G401 (cell line): ENCODE data around the gene FAM89B. TPM values are rescaled to one million over a fixed set of nuclear protein-coding genes. Genes with fewer than 3 reads are reported as not detected.
A peak's percentile ranks its signal among the peaks of the same experiment; 100 is the strongest.
"Not testable (repeated sequence)": the region's sequence is repeated elsewhere in the genome, so short reads cannot be mapped to it uniquely, and the experiment has no call there.

Experiments used
- DNase-seq: peaks from one replicate; pipeline ENCODE4 v3.0.0-alpha.2; 2015; ENCODE audit warnings: low spot score
- in situ Hi-C: cut with HindIII; loops from 2 replicates; pipeline ENCODE4 v1.10.0; 2016; ENCODE audit warnings: low sequenced_read_pairs, mixed read lengths
- total RNA-seq: library from RNA; depleted of rRNA; stranded (reverse); fragments of >200 nt; shearing (Covaris generic); gene quantifications from 2 replicates; pipeline ENCODE4 v1.2.3, GENCODE V29; 2014

Gene FAM89B
- total RNA-seq, 1 experiment from 2014 or later, result 28.1 TPM

DNA sequence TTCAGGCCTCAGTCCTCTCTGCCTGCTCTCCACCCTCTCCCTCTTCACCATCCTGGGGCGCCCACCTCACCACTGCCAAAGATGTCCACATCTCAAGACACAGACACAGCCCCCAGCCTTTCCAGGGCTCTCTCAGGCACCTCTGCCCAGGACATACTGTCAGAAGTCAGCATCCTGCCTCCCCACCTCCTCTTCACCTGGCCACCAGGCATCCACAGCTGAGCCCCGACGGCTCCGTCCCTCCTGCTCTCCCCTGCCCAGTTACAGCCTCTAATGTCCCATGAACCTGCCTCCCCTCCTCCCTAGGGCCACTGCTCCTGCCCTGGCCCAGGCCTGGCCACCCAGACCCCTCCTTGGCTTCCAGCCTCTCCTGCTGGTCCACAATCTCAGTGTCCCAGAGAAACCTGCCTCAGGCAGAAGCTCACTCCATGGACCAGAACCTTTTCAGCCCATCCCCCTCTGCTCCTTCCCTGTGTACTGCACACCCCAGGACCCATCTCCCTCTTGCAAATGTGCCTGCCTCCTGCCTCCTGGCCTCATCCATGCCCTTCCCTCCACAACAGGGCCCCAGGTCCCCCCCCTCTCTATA, 17.4 kb upstream of the FAM89B start:
- in situ Hi-C loops, result no loop called here
- DNase-seq, result no peak

GRCh38 chr11:65555693-65556231, 16.6 kb upstream of the FAM89B start:
- no peak for DNase-seq

DNA sequence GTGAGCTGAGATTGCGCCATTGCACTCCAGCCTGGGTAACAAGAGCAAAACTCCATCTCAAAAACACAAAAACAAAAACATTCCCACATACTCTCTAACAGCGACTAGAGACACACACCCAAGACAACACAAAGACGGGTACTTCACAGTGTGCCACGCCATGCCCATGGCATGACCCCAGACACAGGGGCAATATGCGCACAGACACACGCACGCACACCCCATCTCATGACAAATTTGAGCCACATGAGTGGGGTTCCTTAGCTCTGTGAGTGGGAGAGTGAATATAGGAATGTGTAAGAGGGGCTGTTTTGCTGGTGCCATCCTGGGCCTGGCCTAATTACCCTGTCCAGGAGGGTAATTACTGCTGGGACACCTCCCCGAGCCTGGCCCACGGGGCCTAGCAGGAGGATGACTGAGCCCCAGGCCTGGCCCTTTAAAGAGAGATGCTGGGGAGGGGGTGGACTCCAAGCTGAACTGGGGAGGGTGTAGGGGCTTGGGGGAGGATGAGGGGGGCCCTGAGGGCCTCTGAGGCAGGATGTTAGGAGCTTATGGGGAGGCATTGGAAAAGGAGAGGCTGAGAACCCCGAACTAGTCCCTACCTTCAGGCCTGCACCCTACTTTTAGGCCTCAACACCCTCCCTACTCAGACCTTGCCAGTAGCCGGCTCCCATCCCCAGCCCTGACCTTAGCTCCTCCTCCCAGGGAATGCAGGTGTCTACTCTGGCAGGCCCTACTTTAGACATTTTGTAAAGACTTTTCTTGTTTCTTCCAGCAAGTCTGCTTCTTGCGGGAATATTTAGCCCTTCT, 15.7 kb upstream of the FAM89B start:
- DNase-seq, result peak; percentile 49
- in situ Hi-C loops, result no loop called here

More at GRCh38 chr11:65555693-65556231, 16.6 kb upstream of the FAM89B start:
- in situ Hi-C loops, result no loop called here

- in situ Hi-C loops, result no loop called here
- DNase-seq, result no peak
Measured at GRCh38 chr11:65557280-65558001, 14.9 kb upstream of the FAM89B start.

DNA sequence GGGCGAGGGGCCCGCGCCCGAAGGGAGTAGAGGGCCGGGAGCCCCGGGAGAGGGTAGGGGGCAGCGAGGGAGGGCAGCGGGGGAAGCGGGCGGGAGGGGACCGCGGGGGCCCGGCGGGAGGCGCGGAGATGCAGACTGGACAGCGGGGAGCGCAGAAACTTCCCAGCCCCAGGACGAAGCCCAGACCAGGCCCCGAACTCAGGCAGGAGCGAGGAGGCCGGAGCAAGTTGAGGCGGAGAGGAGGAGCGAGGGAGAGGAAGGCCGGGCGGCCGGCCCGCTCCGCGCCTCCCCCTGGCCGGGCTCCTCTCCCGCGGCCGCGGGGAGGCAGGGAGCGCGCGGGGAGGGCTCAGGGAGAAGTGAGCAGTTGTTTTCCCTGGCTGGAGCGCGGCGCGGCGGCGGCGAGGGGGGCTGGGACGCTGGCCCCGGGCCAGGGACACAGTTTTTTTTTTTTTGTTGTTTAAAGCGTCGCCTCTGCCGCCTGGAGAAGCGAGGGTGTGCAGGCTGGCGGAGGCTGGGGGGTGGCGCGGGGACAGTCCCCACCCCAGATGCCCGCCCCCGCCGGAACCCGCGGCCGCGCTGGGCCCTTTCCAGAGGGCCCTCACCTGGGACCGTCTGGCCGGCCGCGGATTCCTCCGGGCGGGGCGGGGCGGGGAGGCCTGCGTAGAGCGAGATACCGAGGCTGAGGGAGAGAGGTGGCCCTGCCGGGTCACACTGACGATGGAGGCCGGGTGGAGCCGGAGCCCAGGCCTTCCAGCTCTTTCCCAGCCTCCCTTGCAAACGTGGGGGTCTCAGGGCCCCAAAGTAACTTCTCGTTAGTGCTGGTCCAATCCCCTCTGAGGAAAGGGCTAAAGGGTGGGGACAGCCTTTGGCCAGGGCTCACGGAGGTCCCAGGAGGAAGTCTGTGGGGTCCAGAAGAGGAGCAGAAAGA, 14.1 kb upstream of the FAM89B start, which contains the start of gene LTBP3:
TSS of gene LTBP3 (minus strand) at position 358 of the 928 bp plus-strand sequence. CDS start 400 bp downstream, outside the sequence.
- in situ Hi-C loops, result no loop called here
- DNase-seq, result peak; percentile 77

- in situ Hi-C loops, result no loop called here
- DNase-seq, result peak; percentile 67
Measured at GRCh38 chr11:65558930-65559509, 13.3 kb upstream of the FAM89B start.

DNA sequence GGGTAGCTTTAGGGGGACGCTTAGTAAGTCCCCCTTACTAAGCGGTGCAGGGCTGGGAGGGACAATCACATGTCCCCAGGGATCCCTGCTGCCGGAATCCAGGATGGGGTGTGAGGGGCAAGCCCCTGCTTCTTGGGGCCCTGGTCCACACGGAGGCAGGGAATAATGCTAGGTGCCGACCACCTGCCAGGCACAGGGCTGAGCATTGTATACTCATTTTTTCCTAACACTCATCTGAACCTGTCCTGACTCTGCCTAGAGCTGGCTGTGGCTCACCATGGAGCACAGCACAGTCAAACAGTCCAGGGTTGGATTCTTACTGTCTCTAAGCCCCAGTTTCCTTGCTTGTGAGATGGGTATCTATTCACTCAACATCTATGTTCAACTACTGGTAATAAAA, 12.8 kb upstream of the FAM89B start:
- DNase-seq, result no peak
- in situ Hi-C loops, result no loop called here

DNA sequence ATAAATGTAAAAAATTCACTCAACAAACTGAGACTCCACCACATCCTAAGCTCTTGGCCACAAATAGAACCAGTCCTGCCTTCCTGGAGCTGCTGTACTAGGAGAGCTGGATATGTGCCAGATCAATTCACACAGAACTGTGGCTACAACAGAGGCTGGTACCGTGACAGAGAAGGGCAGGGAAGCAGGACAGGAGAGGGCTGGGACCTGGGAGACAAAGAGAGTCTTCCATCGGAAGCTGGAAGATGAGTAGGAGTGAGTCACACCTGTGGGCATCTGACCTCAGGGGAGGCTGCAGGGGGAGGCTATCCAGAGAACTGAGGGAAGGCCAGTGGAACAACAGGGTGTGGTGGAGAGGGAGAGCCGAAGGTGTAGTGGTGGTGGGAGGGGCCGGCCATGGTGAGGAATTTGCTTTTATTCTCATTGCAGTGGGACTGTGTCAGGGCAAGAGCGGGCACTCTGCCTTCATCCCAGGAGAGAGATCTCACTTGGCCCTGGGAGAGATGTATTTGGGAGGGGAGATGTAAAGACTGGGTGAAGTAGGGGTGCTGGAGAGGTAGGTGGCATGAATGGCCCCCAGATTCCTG, 12.3 kb upstream of the FAM89B start:
- DNase-seq, result peak; percentile 82
- in situ Hi-C loops, result no loop called here

DNA sequence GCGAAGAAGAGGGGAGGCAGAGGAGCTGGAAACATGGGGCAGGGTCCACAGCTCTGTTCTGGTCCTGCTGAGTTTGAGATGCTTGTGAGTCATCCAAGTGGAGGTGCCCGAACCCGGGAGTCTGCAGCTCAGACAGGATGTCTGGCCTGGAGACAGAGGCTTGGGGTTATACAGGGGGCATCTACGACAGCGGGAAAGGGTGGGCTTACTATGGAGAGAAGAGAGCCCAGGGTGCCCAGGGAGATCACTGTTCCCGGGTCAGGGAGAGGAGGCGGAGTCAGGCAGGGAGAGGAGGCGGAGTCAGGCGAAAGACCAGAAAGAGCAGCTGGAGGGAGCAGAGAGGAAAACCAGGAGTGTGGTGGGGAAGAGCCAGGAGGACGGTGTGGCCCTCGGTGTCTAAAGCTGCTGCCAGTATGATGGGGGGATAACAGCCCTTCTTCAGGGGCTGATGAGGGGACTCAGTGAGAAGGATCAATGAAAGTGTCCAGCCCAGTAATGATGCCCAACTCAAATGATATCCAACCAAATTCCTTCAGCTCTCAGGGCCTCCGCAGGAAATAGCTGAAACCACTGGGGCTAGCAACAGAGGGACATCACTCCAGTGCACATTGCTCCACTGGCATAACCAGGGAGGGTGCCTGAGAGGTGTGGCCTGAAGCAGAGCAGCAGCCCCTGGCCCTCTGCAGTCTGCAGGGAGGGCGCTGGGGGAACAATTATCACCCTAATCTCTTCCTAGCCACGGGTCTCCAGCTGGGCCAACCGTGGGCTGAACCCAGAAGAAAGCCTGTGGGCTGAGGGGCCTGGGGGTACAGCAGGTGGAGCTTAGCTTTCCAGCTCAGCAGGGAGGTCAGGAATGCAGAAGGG, 11.6 kb upstream of the FAM89B start:
- in situ Hi-C loops, result no loop called here
- peak; percentile 57 for DNase-seq

DNA sequence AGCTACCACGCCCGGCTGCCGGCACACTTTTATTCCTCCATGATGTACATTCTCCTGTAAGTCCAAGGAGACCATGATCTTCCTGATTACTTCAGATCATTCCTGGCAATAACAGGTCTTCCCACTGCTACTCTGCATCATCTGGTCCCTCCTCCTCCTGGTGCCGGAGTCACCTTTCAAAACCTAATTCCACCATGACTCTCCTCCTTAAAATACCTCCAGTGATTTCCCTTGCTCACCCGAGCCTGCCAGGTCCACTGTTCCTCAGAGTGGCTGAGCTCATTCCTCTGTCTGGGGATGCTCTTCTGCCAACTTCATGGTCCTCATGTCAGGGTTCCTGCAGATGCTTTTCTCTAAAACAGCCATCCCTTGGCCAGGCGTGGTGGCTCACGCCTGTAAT, 10.3 kb upstream of the FAM89B start:
- in situ Hi-C loops, result no loop called here
- DNase-seq, result no peak

GRCh38 chr11:65562788-65563187, 9.6 kb upstream of the FAM89B start:
- DNase-seq, result no peak
- in situ Hi-C loops, result no loop called here

DNA sequence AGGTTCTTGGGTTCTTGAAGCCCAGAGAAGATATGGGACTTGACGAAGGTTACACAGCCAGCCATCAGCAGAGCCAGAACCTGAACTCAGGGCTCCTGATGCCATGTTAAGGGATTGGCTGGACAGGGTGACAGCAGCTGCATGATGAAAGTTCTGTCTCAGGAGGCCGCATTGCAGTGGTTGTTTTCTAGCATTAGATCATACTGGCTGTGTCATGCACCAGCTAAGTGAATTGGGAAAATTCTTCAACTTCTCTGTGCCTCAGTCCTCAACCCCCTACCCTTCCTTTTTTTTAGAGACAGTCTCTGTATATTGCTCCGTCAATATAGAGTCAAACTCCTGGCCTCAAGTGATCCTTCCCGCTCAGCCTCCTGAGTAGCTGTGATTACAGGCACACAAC, 8.7 kb upstream of the FAM89B start:
- in situ Hi-C loops, result no loop called here
- DNase-seq, result no peak

- in situ Hi-C loops, DNase-seq: not testable (repeated sequence)
Measured at GRCh38 chr11:65564879-65565559, 7.3 kb upstream of the FAM89B start.

GRCh38 chr11:65565624-65566453, 6.5 kb upstream of the FAM89B start:
- DNase-seq, result no peak
- in situ Hi-C loops, result no loop called here

DNA sequence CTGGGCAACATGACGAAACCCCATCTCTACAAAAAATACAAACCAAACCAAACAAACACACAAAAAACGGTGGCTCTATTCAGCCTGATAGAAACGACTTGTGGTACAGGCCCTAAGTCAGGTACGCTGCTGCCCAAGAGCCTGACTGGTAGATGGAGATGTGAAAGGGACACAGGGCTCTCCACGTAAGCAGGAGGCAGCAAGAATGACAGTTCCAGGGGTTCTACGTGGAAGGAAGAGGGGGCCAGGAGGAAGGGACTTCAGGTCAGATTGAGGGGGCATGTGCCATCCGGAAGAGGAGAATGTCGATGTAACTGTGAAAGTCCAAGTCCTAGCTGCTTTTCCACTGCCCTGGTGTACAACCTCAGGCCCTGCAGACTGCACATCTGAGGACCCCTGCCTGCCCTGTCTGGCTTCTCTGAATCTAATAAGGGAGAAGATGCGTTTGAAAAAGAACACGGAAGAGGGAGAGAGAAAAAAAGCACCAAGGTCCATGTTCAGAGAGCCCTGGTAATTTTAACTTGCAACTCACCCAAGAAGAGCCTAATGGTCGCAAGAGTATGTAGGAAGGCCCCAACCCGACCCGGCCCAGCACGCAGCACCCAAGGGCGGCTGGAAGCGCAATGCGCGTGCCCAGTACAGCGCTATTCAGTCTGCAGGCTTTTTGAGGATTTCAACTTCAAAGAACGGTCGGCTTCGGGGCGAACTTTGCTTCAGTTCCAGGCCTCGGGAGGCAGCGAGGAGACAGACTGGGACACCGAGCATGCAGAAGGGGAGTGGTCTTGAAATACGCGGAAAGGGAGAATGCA, 3.0 kb upstream of the FAM89B start:
- in situ Hi-C loops, result no loop called here
- no peak for DNase-seq
